HUES6 (cell line): ENCODE data around the gene SERPINB8.

Source experiments
- H3K27ac ChIP-seq: 2 replicates; pipeline ENCODE4 v1.7.0; 2013; ENCODE audit warnings: low read depth, mild to moderate bottlenecking, low read length, inconsistent platforms
- H3K27me3 ChIP-seq: 2 replicates; pipeline ENCODE4 v1.6.1; 2013; ENCODE audit warnings: low read length; ENCODE audit not compliant: control insufficient read depth, insufficient read depth
- H3K36me3 ChIP-seq: 2 replicates; pipeline ENCODE4 v1.6.1; 2013; ENCODE audit warnings: low read length; ENCODE audit not compliant: control insufficient read depth, insufficient read depth
- H3K4me1 ChIP-seq: 2 replicates; pipeline ENCODE4 v1.6.1; 2013; ENCODE audit warnings: low read length; ENCODE audit not compliant: control insufficient read depth, insufficient read depth
- H3K4me3 ChIP-seq: 2 replicates; pipeline ENCODE4 v1.5.1; 2013; ENCODE audit warnings: low read depth, low read length
- H3K9ac ChIP-seq: one replicate; pipeline ENCODE4 v1.6.1; 2013; ENCODE audit warnings: mild to moderate bottlenecking, low read length
- H3K9me3 ChIP-seq: 2 replicates; pipeline ENCODE4 v1.6.1; 2013; ENCODE audit warnings: low read depth, low read length; ENCODE audit not compliant: control insufficient read depth, insufficient read depth

SERPINB8 gene

GRCh38 chr18:63947051-63947790 lies 22.7 kb upstream of the SERPINB8 start:
- Histone ChIP-seq H3K27me3 (peaks cover 19% of the 10 kb centered on the region), H3K9ac (no peak overlapping the region), H3K4me3 (no peak overlapping the region), H3K9me3 (no peaks in the 10 kb centered on the region), H3K36me3 (no peaks in the 10 kb centered on the region), H3K4me1 (no peaks in the 10 kb centered on the region), H3K27ac (no peak overlapping the region)

DNA sequence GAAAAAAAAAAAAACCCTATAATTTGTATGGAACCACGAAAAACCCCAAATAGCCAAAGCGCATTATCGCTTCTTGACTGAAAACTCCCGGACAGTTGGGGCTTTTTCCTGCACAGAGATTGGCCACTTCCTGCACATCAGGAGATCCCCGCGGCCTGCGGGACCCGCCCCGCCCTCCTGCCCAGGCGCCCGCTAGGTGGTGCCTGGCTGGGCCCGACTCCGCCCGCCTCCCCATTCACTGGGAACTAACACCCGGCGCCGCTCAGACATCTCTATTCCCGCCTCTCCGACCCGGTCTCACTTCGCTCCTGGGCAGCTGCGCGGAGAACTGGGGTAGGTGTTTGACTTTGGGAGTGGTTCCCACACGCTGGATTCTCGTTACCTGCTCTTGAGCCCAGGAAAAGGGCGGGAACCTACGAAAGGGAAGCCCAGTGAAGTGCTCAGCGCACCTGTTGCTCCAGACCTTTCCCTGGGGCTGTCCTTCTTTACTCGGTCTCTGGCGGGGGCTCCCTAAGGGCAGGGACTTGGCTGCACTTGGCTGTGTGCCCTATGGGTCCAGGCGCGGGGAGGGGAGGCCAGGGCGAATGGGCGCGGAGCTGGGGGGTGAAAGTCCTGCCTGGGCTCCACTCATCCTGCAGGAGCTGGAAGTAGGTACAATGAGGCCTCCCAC lies 20.7 kb upstream of the SERPINB8 start, which contains the start of gene HMSD:
Gene HMSD, plus strand, starts transcription at position 234 of the 670 bp plus-strand sequence. CDS start 4,155 bp downstream, outside the sequence.
- peak within 1 kb of the TSS; percentile 70 for H3K4me3 ChIP-seq
- peak within 1 kb of the TSS; percentile 42 for H3K9ac ChIP-seq
- no peaks in the 10 kb centered on the region for H3K9me3 ChIP-seq
- no peak within 1 kb of the TSS for H3K27ac ChIP-seq
- peaks cover 14% of the 10 kb centered on the region; the same call in 1 of the 2 replicates for H3K27me3 ChIP-seq
- H3K36me3 ChIP-seq, result no peaks in the 10 kb centered on the region
- no peaks in the 10 kb centered on the region for H3K4me1 ChIP-seq

DNA sequence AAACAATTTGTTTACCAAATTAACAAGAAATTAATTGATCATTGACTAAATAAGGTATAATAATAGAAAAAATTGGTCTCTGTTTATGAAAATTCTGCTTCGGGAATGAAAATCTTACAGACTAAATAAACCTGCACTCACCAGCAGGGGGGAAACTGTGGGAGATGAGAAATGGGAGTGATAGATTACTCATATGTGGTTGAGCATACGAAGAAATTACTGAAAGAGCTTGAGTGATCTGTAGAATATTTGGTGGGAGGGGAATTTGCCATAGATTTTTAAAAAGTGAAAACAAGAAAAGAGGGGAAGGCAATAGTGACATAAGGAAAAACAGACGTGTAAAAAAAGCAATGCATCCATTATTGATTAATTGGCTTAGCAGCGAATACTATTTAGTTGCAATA lies 18.6 kb upstream of the SERPINB8 start:
- H3K9ac ChIP-seq, result no peak overlapping the region
- H3K4me3 ChIP-seq, result no peak overlapping the region
- no peaks in the 10 kb centered on the region for H3K9me3 ChIP-seq
- H3K4me1 ChIP-seq, result no peaks in the 10 kb centered on the region
- H3K27me3 ChIP-seq, result peaks cover 13% of the 10 kb centered on the region; the same call in 1 of the 2 replicates
- H3K36me3 ChIP-seq, result no peaks in the 10 kb centered on the region
- no peak overlapping the region for H3K27ac ChIP-seq

DNA sequence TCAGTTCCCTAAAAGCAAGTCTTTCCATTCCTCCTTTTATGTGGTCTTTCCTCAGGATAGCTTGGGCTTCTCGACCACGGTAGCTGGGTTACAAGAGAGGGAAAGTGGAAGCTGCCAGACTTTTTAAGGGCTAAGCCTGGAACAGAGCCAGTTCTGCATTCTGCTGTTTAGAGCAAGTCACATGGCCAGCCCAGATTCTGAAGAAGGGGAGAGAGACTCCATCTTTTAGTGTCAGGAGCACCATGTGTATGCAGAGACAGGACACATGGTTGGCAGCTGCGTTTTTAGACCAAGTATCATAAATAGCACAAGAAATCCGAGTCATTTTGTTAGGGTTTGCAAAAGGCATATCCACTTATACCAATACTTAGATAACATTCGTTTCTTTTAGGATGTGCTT lies 16.1 kb upstream of the SERPINB8 start:
- Histone ChIP-seq H3K9ac (no peak overlapping the region), H3K27ac (no peak overlapping the region), H3K36me3 (no peaks in the 10 kb centered on the region), H3K4me3 (no peak overlapping the region), H3K9me3 (no peaks in the 10 kb centered on the region), H3K4me1 (no peaks in the 10 kb centered on the region), H3K27me3 (peaks cover under 1% of the 10 kb centered on the region; the same call in 1 of the 2 replicates)

DNA sequence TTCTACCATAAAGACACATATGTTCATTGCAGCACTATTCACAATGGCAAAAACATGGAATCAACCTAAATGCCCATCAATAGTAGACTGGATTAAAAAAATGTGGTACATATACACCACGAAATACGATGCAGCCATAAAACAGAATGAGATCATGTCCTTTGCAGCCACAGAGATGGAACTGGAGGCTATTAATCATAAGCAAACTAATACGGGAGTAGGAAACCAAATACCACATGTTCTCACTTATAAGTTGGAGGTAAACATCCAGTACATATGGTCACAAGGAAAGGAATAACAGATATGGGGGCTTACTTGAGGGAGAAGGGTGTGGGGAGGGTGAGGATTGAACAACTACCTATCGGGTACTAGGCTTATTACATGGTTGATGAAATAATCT lies 13.1 kb upstream of the SERPINB8 start:
- Histone ChIP-seq H3K9me3 (no peaks in the 10 kb centered on the region), H3K27ac (no peak overlapping the region), H3K36me3 (no peaks in the 10 kb centered on the region), H3K4me3 (no peak overlapping the region), H3K27me3 (no peaks in the 10 kb centered on the region; the same call in 1 of the 2 replicates), H3K4me1 (no peaks in the 10 kb centered on the region), H3K9ac (no peak overlapping the region)

GRCh38 chr18:63960891-63961290 lies 9.0 kb upstream of the SERPINB8 start:
- Histone ChIP-seq H3K9me3 (no peaks in the 10 kb centered on the region), H3K4me3 (no peak overlapping the region), H3K27ac (no peak overlapping the region), H3K9ac (no peak overlapping the region), H3K27me3 (peaks cover 17% of the 10 kb centered on the region), H3K36me3 (no peaks in the 10 kb centered on the region), H3K4me1 (no peaks in the 10 kb centered on the region)

- H3K36me3 ChIP-seq, result no peaks in the 10 kb centered on the region
- H3K27me3 ChIP-seq, result peaks cover 22% of the 10 kb centered on the region
- H3K4me3 ChIP-seq, result no peak overlapping the region
- no peak overlapping the region for H3K27ac ChIP-seq
- no peak overlapping the region for H3K9ac ChIP-seq
- H3K4me1 ChIP-seq, result no peaks in the 10 kb centered on the region
- H3K9me3 ChIP-seq, result no peaks in the 10 kb centered on the region
Observed at GRCh38 chr18:63961435-63961980, 8.4 kb upstream of the SERPINB8 start.

GRCh38 chr18:63962137-63962536 lies 7.7 kb upstream of the SERPINB8 start:
- no peaks in the 10 kb centered on the region for H3K36me3 ChIP-seq
- no peaks in the 10 kb centered on the region for H3K4me1 ChIP-seq
- peaks cover 27% of the 10 kb centered on the region for H3K27me3 ChIP-seq
- H3K9ac ChIP-seq, result no peak overlapping the region
- no peaks in the 10 kb centered on the region for H3K9me3 ChIP-seq
- H3K4me3 ChIP-seq, result no peak overlapping the region
- H3K27ac ChIP-seq, result no peak overlapping the region

- no peak overlapping the region for H3K27ac ChIP-seq
- H3K4me3 ChIP-seq, result no peak overlapping the region
- no peaks in the 10 kb centered on the region for H3K36me3 ChIP-seq
- peaks cover 37% of the 10 kb centered on the region for H3K27me3 ChIP-seq
- no peak overlapping the region for H3K9ac ChIP-seq
- H3K9me3 ChIP-seq, result no peaks in the 10 kb centered on the region
- no peaks in the 10 kb centered on the region for H3K4me1 ChIP-seq
Observed at GRCh38 chr18:63963615-63964256, 6.1 kb upstream of the SERPINB8 start.

GRCh38 chr18:63964908-63965307 lies 5.0 kb upstream of the SERPINB8 start:
- Histone ChIP-seq H3K4me3 (no peak overlapping the region), H3K4me1 (peaks cover 9% of the 10 kb centered on the region), H3K9ac (no peak overlapping the region), H3K27me3 (peaks cover 40% of the 10 kb centered on the region), H3K9me3 (no peaks in the 10 kb centered on the region), H3K27ac (no peak overlapping the region), H3K36me3 (no peaks in the 10 kb centered on the region)
